Stimulated activated CD8-positive, alpha-beta memory T cell treated with anti-CD3 and anti-CD28 coated beads, Interleukin-4, amount 100 ng/mL, for 24 hours (primary cell): ENCODE data around the gene BOD1L2.

Source experiments
- DNase-seq: peaks from one replicate; pipeline ENCODE4 v3.0.0-alpha.2; 2020; ENCODE audit warnings: low read depth

BOD1L2 gene

DNA sequence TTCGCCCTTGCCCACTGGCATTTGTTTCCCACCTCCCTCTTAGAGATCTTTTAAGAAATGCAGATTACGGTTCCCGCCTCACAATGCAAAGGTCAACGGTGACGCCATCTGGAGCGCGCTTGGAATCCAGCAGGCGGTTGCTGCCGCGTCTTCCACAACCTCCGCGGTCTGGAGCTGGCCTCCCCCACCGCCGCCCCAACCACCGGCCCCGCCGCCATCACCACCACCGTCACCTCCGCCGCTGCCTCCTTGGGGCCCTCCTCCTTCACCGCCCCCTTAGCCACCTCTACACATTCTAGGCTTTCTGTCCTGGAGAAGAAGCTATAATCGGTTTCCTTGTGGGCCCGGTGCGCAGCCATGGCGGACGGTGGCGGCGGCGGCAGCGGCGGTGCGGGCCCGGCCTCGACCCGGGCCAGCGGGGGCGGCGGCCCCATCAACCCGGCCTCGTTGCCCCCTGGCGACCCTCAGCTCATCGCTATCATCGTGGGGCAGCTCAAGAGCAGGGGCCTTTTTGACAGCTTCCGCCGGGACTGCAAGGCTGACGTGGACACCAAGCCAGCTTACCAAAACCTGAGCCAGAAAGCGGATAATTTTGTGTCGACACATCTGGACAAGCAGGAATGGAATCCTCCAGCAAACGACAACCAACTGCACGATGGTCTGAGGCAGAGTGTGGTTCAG lies at the start of gene BOD1L2:
Gene BOD1L2, plus strand, starts transcription at position 132 of the 681 bp plus-strand sequence. Its CDS starts 226 bp downstream, at position 358.
- DNase-seq, result no peak

DNA sequence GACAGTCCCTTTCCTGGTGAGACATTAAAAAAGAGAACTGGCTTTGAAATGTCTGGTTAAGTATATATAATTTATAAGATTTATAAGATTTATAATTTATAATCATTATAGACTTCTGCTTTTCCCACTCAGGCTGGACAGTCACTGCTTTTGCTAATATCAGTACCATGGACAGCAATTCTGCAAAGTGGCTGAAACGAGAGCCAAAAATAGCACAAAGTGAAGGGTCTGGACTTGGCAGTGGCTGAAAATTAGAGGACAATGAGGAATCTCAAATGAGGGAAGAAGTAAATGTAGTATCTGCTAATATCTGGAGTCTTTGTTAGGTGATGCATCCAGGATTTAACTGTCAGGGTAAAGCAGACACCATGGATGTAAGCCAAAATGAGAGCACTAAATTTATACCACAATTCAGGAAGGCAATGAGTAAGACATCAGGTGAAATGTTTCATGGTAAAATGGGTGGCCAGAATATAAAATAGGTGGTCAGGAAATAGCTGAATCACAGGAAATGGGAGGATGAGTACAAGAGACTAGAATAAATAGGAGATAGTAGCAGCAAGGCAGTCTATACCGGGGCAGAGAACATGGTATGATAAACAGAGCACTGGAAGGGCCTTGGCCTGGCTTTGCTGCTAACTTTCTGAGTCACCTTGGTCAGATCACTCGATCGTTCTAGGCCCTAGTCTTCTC lies 39.6 kb upstream of the BOD1L2 start:
- DNase-seq, result no peak

DNA sequence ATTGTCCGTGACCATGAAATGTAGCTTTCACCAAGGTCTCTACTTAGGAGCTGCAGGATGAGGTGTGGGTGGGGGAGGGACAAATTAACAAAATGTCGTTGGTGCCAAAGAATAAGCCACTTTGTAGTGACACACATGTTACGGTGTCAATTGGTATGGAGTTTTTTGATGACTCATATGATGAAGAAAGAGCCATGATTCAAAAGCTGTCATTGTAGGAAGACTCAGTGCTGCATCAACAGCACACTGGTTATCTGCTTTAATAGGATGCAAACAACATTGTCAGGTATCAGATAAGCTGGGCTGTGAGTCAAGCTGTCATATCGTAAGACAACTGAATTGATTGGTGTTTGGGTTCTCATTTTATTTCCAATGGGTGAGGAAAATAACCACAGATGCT lies 36.6 kb upstream of the BOD1L2 start:
- no peak for DNase-seq

DNA sequence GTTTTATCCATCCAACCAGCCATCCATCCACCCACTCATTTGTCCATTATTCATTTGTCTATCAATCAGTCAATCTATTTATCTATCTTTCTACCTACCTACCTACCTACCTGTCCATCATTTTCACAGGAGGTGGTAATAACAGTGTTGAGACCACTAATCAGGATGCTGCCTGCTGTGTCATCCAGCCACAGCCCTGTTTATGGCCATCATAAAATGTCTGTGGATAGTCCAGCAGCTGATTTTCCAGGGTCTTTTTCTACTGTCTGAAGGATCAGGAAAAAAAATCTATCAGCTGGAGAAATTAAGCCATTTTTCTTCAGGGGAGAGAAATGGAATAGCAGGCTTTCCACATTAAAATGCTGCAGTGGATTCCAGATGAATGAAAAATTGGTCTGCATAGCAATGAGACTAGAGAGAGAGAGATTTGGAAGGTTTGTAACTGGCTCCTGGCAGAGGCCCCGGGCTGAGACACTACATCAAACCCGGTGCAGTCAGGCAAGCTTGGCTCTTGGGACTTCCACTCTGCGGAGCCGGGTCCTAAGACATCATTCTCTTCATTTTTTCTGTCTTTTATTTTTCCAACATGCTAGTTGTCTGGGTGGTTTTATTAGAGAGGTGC lies 33.0 kb upstream of the BOD1L2 start:
- DNase-seq, result no peak

DNA sequence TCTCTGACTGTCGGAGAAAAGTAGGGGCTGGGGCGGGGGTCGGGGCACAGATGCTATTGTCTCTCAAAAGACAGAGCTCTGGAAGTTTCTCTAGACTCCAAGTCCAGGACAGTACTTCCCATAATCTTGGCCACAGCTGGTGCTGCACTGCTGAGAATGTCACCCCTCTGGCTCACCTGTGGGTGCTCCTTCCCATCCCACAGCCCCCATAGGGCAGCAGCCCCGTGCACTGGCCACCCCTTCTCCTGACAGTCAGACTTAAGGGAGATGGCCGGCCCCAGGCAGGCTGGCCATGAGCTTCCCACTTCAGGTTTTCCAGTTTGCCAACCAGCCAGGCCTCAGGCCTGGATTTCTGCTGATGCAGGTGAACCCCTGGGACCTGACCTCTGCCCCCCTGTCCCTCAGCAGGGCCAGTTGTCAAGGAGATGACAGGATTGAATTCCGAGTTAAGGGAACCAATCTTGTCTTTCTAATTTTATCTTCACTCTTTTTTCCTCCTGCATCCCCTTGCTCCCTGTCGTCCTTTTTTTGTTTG lies 30.2 kb upstream of the BOD1L2 start:
- DNase-seq, result no peak

DNA sequence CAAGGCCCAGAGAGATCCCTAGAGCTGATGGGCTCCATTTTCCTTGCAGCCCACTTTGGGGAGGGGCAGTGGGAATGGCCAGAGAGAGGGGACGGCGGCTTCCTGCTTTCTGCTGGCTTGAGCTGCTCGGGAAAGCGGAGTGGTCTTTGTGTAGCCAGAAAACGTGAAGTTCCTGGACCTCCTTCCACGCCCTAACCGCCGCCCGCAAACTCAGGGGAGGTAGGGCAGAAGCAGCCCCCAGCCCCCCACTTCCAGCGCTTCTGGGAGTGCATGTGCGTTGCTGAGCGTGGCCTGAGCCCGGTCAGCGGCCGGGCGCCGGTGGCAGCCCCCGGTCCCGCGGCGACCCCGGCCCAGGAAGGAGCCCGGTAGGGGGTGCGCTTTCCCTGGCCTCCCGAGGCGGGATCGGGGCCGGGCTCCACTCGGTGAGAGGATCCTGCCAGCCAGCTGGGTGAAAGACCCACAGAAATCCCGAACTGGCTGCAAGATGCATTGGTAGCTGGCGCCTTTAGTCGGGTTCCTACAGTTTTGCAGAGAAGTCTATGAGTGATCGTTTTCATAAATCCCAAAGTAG lies 25.3 kb upstream of the BOD1L2 start:
- DNase-seq, result no peak

DNA sequence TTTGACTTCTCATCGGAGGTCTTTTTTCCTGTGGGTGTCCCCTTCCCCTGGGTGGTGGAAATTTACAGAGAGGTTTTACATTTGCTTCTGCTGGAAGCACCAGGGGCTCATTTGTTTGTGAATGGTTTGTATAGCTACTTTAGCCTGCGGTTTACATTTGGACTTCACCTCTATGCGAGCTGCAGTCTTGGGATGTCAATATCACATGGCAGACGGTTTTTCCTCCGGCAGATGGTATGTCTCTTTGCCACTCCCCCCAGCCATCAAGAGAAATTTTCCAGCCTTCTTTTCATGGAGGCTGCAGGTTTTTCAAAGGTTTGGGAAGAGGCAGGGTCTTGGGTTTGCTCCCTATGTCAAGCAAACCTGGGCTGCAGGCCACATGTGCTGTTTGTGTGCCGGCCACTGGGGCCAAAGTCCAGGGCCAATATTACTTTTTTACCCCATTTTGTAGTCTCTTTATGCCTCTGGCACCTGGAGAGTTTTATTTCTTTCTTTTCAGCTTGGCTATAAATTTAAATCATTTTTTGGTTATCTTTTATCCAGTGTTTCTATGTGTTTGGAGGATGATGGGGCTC lies 23.9 kb upstream of the BOD1L2 start:
- no peak for DNase-seq

DNA sequence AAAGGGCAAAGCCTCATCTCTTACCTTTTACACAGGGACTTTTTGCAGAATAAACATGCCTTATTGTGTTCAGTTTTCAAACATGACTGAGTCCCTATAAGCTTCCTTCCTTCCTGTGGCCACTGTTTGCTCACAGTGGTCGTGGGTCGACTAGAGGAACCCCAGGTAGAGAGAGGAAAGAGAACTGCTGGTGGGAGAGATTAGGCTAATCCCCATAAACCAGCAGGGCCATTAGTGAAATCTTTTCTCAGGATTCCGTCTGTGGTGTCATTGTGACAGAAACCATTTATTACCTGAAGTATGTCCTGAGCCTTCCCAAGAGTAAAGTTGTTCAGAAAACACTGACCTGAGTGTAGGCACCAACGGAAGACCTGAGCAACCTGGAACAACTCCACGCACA lies 21.3 kb upstream of the BOD1L2 start:
- DNase-seq, result no peak

DNA sequence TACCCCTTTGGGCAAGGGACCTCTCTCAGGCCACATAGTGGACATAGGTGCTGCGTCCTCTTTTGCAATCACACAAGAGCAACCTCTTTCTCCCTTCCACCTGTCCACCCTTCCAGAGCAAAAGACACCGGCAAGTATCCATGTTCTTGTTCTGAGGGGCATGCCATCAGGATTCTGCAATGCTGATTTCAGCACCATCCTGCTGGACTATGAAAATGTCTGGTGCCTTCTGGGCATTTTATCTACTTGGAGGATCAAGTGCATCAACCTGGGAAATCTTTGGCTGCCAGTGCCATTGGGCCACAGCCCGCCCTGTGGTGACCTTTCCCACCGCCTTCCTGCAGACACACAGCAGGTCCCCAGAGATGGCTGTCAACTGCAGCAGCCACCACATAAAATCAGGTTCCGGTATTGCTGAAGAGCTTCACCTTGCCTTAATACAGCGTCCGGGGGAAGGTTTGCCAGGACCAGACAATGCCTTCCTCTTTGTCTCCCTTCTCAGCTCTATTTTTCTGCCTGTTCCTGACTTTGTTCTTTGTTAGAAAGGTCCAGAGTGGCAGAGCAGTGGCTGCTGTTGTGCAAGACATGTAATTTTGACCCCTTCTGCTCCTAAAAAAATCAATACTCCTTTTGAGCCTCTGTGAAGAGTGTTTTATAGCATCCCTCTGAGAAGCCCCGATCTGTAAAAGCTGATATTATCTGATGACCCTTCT lies 18.5 kb upstream of the BOD1L2 start:
- no peak for DNase-seq

DNA sequence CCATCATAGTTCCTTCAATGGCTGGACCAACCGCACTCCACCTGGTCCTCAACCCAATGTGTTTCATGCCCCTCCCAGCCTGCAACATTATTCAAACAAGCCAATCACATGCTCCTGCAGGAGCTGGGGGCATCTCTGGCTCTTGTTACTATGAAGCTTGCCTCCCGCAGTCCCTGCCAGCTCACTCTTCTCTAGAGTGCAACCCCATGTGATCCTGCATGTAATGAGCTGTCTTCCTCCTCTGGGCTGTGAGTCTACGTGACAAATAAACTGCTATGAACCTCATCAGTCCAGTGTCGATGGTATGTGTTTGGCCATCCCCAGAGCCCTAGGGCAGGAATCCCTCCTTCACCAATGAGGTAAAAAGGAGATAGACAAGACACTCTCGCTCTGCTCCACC lies 15.8 kb upstream of the BOD1L2 start:
- no peak for DNase-seq

DNA sequence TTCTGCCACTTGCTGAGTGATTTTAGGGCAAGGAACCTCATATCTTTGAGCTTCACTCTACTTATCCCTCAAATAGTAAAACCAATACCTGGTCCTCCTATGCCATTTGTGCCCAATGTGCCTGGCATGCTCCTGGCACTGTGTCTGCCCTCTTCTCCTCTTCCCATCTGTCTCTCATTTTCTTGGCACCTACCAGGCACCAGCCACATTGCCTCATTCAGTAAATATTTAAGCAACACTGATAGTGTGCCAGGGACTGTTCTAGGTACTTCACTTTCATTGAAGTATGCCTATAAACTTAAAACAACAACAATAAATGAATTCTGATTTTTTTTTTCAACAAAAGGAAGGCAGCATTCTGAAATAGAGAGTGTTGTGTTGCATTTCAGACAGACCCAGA lies 15.1 kb upstream of the BOD1L2 start:
- DNase-seq, result no peak

DNA sequence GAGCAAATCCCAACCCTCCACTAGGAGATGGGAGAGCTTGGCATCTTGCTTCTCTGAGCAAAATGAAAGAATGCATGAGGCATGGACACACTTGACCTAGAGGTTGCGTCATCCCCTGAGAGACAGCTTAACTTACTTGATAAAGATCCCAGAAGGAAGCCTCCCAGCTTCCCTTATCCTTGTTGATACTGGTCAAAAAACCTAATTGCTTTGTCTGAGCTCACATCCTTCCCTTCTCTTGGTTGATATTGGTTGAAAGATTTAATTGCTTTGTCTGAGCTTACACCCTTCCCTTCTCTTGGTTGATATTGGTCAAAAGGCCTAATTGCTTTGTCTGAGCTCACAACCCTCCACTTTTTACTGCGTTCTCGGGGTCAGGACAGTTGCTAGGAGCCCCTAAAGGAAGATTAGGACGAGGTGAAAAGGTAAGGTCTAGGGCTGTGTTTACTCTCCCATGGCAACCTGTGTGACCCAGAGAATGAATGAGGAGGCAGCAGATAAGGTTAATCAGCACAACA lies 12.2 kb upstream of the BOD1L2 start:
- DNase-seq, result no peak

DNA sequence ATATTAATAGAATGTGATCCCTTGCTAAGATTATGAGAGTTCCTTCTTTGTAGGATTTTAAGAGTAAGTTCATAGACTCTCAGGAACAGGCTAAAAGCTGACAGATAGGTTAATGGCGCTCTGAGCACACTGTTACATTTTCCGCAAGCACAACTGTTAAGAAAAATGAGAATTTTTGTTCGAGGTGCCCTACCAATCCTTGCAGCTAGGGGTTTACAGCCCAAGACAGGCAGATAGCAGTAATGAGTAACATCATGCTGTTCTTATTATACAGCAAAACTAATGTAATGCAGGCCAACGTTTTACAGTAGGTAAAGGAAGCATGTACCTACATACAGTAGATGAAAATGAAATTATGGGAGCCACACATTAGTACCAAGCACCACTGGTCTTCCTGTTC lies 11.2 kb upstream of the BOD1L2 start:
- DNase-seq, result no peak

DNA sequence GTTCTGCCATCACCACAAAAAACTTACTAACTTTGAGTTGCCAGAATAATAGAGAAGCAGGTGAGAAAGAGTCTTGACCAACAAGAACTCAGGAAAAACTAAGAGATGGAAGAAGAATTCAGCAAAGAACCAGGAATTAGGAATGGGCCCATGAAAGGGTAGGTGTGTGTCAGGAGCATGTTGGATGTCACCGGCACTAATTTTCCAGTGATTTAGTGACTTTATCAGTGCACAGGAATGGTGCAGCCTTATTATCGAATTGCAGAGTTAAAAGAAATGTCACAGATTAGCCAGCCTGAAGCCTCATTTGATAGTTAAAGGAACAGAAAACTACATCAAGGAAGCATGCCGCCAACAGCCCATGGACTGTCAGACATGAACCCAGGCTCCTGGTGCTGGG lies 9.0 kb upstream of the BOD1L2 start:
- DNase-seq, result no peak

DNA sequence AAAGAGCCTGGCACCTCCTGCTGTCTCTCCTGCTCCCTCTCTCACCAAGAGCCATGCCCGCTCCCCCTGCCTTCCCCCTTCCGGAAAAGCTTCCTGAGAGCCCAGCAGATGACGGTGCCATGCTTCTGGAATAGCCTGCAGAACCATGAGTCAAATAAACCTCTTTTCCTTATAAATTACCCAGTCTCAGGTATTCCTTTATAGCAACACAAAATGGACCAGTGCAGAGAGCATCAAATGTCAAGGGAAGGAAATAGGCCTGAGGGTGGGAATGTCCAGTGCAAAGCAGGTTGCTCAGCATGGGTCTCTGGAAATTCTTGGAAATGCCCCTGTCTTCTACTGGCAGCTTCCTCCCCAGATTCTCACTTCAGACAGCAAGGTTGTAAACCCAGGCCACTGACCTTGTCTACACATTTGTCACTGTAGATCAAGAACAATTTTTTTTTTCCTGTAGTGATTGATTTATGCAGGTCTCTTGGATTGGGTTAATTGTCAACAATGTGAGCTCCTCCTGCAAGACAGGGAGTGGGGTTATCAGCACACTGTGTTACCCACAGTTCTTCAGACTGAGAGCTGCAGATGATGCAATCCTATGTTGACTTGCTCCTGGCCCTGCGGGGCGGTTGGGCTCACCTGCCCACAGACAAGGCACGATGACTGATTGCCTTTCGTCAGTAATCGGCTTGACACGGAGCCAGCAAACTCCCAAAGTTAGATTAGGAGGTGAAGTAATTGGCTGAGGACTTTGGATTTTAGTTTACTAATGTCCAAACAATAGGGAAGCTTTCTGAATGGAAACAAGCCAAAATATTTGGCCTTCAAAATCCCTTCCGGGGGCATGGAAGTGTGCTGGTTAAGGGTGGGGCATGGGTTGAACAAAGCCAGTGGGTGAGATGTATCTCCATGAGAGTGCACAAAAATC lies 5.4 kb upstream of the BOD1L2 start:
- DNase-seq, result no peak

DNA sequence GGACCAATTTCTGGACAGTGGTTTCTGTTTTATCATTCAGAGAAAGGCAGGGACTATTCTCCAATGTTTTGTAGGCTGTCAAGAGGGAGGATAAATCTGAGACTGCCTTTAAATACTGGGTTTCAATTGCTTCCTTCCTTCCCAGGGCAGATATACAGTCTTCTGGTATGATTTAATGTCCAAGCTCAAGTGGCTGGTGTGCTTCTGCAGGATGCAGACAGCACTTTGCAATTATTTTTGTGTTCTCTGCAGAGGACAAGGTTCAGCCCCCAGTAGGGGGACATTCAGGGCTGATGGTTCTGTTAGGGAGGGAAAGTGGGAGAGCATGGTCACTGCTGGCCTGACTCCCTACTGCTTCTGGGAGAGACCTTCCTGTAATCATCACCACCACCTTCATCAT lies 4.6 kb upstream of the BOD1L2 start:
- no peak for DNase-seq

DNA sequence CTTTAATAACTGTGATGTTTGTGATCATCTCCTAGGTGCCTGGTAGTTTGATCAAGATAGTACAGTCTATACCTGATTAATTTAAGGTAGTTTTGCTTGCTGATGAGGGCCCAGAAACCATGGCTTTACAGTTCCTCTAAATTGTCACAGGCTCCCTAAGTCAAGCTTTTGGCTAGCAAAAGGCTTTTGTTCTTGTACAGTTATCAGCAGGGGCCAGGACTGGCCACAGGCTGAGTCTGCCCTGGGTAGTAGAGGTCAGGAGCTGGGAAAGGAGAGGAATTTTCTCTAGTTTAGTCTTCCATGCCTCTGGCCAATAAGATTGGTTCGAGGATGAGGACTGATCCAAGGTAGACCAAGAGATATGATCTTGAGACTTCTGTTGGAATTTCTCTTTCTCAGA lies 3.6 kb upstream of the BOD1L2 start:
- DNase-seq, result no peak

DNA sequence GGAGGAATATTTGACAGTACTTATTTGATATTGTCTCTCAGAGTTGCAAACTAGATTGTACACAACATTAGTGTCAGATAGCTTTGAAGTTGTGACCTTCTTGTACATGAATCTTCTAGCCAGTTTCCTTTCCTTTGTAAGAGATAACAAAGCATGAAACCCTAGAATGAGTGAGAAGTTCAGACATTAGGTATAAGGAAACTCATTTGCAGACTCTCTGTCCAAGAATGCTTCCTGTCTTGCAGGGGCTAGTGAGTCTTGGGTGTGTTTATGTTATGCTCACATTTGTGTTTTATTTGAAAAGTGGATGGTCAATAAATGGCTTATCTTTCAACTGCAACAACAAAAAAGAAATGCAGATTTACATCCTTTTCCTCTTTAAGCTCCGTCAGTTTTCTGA lies 1.4 kb downstream of the BOD1L2 start:
- no peak for DNase-seq

DNA sequence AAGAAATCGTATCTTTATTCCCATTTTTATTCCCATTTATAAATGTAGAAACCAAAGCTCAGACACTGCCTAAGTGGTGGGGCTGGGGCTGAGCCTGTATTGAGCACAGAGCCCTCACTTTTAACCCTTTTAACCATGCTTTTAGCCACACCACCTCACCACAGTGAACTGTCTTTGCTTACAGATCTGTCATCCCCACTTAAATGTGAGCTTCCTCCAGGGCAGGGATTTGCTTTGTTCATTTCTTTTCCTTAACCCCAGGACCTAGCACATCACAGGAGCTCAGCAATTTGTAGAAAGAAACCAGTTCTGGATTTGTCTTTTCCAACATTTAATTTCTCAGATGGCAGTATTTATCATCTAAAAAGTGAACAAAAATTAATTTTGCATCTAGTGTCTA lies 2.2 kb downstream of the BOD1L2 start:
- DNase-seq, result no peak

DNA sequence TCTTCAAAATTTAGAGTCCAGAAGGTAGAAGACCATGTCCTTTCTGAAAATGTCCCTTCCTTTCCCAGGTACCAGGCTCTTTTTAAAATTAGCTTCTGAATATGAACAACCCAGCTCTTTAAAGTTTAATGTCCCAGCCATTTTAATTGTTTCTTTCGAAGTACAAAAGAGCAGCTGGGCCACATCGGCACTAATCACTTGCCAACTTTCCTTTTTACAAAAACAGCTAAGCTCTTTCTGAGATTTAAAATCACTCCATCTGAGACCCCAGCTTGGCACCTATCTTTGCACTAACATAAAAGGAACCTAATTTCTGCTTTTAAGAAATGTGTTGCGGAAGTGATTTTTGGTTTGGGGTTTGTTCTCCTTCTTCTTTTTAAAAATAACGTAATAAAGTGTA lies 2.6 kb downstream of the BOD1L2 start:
- no peak for DNase-seq

DNA sequence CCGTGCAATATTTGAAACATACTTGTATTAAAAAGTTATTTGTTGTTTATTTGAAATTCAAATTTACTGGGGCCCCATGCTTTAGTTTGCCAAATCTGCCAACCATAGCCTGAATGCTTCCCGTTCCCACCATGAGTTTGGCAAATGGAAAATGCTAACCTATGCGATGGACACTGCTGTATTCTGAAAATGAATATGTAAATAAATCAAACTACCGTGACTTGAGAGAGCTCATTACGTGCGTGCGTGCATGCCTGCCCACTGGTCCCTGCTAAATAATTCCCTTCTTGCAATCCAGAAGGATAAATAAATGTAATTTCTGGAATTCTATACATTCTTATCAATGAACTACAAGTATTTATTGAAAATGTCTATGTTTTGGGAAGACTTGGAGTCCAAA lies 3.2 kb downstream of the BOD1L2 start:
- no peak for DNase-seq
